ENCODE results near the gene RPGRIP1. TPM values are rescaled to one million over a fixed set of nuclear protein-coding genes. Genes with fewer than 3 reads are reported as not detected.

RPGRIP1 gene
- total RNA-seq, 2 donors from 2014 or later: 0.17 TPM; not detected in 1

Other genes starting within 250 kb of the RPGRIP1 start
- under 1 TPM; 0.28 to 0.58 TPM for gene TPPP2, start 249.9 kb upstream of the RPGRIP1 start, total RNA-seq
- gene RNASE13, start 245.3 kb upstream of the RPGRIP1 start, total RNA-seq: not detected
- gene RNASE7, start 237.7 kb upstream of the RPGRIP1 start, total RNA-seq: under 1 TPM in 1 of 2 donors, not detected in 1; 0.31 TPM
- gene RNASE8, start 222.3 kb upstream of the RPGRIP1 start, total RNA-seq: not detected
- gene ARHGEF40, start 209.8 kb upstream of the RPGRIP1 start, total RNA-seq: 10 to 100 TPM; 37.2 to 40.8 TPM
- 10 to 100 TPM; 51.1 to 53.7 TPM for gene ZNF219, start 181.4 kb upstream of the RPGRIP1 start, total RNA-seq
- 10 to 100 TPM; 37.5 to 46.8 TPM for gene TMEM253, start 179.0 kb upstream of the RPGRIP1 start, total RNA-seq
- gene OR5AU1, start 124.0 kb upstream of the RPGRIP1 start, total RNA-seq: not detected
- 100 to 1,000 TPM; 251 to 271 TPM for gene HNRNPC, start 10.6 kb upstream of the RPGRIP1 start, total RNA-seq
- 10 to 100 TPM; 38.1 to 39.8 TPM for gene SUPT16H, start 103.9 kb downstream of the RPGRIP1 start, total RNA-seq
- 10 to 100 TPM; 58.5 to 59.0 TPM for gene CHD8, start 176.0 kb downstream of the RPGRIP1 start, total RNA-seq
- gene RAB2B, start 196.9 kb downstream of the RPGRIP1 start, total RNA-seq: 10 to 100 TPM; 13.3 to 16.0 TPM
- 10 to 100 TPM; 80.2 to 85.2 TPM for gene TOX4, start 197.1 kb downstream of the RPGRIP1 start, total RNA-seq
- gene METTL3, start 231.3 kb downstream of the RPGRIP1 start, total RNA-seq: 10 to 100 TPM; 24.2 to 28.9 TPM
- 1 to 10 TPM; 1.1 to 3.8 TPM for gene SALL2, start 246.3 kb downstream of the RPGRIP1 start, total RNA-seq

Measured in left colon (tissue), 2 donors.